PC-9 (cell line): ENCODE results near the gene ATXN1.

Experiments
- CTCF ChIP-seq: fragments of 200-600 bp; sonication (generic); conservative IDR thresholded peaks from 2 replicates; pipeline ENCODE4 v1.6.1; 2017; ENCODE audit warnings: mixed run types, antibody characterized with exemption, mild to moderate bottlenecking, moderate library complexity
- EZH2 ChIP-seq: fragments of 200-600 bp; sonication (generic); IDR thresholded peaks from 2 replicates; pipeline ENCODE4 v1.8.0; 2017; ENCODE audit warnings: antibody characterized with exemption, low read depth

GRCh38 chr6:16669227-16669626 lies 92.0 kb downstream of the ATXN1 start:
- TF ChIP-seq CTCF (no peak), EZH2 (no peak)
